ENCODE results near the gene CACNA2D3.

CACNA2D3 gene

DNA sequence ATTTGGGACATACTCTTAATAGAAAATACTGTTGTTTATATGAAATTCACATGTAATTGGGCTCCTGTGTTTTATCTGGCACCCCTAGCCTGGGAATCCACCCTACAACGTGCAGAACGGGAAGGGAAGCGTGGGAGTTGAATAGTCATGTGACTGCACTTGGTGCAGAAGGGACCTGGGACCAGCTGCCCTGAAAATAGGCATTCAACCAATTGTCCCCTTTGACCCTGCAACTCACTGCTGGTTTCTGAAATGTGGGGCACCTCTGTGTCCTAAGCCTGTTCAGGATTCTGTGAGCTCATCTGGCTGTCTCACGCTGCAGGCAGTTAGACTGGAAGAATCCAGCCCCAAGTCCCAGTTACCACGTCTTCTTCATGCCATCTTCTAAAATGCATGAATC is 79.7 kb downstream of the CACNA2D3 start:
- TF ChIP-seq FOXP2 (optimal IDR thresholded peaks at IDR 0.05; ENCODE audit: borderline replicate concordance, extremely low read depth, extremely low read length, insufficient read depth): no peak
- TF ChIP-seq, protein P1, sequence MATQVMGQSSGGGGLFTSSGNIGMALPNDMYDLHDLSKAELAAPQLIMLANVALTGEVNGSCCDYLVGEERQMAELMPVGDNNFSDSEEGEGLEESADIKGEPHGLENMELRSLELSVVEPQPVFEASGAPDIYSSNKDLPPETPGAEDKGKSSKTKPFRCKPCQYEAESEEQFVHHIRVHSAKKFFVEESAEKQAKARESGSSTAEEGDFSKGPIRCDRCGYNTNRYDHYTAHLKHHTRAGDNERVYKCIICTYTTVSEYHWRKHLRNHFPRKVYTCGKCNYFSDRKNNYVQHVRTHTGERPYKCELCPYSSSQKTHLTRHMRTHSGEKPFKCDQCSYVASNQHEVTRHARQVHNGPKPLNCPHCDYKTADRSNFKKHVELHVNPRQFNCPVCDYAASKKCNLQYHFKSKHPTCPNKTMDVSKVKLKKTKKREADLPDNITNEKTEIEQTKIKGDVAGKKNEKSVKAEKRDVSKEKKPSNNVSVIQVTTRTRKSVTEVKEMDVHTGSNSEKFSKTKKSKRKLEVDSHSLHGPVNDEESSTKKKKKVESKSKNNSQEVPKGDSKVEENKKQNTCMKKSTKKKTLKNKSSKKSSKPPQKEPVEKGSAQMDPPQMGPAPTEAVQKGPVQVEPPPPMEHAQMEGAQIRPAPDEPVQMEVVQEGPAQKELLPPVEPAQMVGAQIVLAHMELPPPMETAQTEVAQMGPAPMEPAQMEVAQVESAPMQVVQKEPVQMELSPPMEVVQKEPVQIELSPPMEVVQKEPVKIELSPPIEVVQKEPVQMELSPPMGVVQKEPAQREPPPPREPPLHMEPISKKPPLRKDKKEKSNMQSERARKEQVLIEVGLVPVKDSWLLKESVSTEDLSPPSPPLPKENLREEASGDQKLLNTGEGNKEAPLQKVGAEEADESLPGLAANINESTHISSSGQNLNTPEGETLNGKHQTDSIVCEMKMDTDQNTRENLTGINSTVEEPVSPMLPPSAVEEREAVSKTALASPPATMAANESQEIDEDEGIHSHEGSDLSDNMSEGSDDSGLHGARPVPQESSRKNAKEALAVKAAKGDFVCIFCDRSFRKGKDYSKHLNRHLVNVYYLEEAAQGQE (IDR thresholded peaks at IDR 0.05; ENCODE audit: insufficient read depth in 1 of 2, low read depth in 2 of 2, low read length in 2 of 2): no peak
- no peak for TF ChIP-seq SIN3A (IDR thresholded peaks at IDR 0.05; ENCODE audit: borderline replicate concordance, insufficient read depth, low read length)
- TF ChIP-seq POLR2AphosphoS5 (IDR thresholded peaks at IDR 0.05; ENCODE audit: low read depth, low read length): no peak
- TF ChIP-seq TAF1 (IDR thresholded peaks at IDR 0.05; ENCODE audit: borderline replicate concordance, insufficient read depth, low read length): no peak

DNA sequence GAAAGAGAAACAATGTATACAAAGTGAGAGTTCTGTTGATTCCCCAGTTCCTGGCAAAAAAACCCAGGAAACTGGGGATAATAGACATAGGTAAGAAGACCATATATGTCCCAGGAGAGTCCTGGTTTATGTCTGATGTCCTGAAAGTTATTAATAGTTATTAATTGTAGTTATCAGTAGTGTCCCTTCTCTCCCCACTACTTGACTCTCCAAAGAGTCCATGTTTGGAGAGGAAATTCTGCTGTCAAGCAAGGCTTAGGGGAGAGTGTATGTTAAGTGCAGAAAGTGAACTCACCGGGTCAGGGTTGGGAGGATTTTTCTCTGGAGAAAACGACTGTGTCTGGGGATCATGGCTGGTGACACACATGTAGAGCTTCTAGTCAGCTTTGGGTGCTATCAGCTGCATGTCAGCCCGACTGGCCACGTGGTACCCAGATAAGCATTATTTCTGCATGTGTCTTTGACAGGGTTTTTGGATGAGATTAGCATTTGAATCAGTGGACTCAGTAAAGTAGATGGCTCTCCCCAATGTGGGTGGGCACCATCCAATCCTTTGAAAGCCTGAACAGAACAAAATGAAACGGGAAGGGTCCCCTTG is 80.4 kb downstream of the CACNA2D3 start:
- no peak for TF ChIP-seq POLR2AphosphoS5 (IDR thresholded peaks at IDR 0.05; ENCODE audit: low read depth, low read length)
- TF ChIP-seq FOXP2 (optimal IDR thresholded peaks at IDR 0.05; ENCODE audit: borderline replicate concordance, extremely low read depth, extremely low read length, insufficient read depth): no peak
- TF ChIP-seq TAF1 (IDR thresholded peaks at IDR 0.05; ENCODE audit: borderline replicate concordance, insufficient read depth, low read length): no peak
- no peak for TF ChIP-seq SIN3A (IDR thresholded peaks at IDR 0.05; ENCODE audit: borderline replicate concordance, insufficient read depth, low read length)
- TF ChIP-seq, protein P1 (IDR thresholded peaks at IDR 0.05; ENCODE audit: insufficient read depth in 1 of 2, low read depth in 2 of 2, low read length in 2 of 2): no peak

GRCh38 chr3:54206874-54207273 is 84.5 kb downstream of the CACNA2D3 start:
- TF ChIP-seq, protein P1 (IDR thresholded peaks at IDR 0.05; ENCODE audit: insufficient read depth in 1 of 2, low read depth in 2 of 2, low read length in 2 of 2): no peak
- no peak for TF ChIP-seq SIN3A (IDR thresholded peaks at IDR 0.05; ENCODE audit: borderline replicate concordance, insufficient read depth, low read length)
- TF ChIP-seq POLR2AphosphoS5 (IDR thresholded peaks at IDR 0.05; ENCODE audit: low read depth, low read length): no peak
- no peak for TF ChIP-seq TAF1 (IDR thresholded peaks at IDR 0.05; ENCODE audit: borderline replicate concordance, insufficient read depth, low read length)
- TF ChIP-seq FOXP2 (optimal IDR thresholded peaks at IDR 0.05; ENCODE audit: borderline replicate concordance, extremely low read depth, extremely low read length, insufficient read depth): no peak

DNA sequence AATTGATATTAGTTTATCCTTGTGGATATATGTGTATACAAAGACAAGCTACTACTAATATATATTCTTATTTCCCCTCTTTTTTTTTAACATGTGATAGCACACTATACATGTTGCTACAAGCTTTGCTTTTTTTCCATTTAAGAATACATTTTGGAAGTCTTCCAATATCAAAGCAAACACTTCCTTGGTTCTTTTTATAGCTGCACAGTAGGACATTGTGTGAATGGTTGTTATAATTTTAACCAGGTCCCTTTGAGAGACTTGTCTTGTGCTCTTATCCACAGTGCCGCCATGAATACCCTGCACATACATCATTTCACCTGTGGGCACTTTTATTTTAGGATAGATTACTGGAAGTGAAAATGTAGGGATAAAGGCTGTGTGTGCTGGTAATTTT is 88.7 kb downstream of the CACNA2D3 start:
- TF ChIP-seq, protein P1 (IDR thresholded peaks at IDR 0.05; ENCODE audit: insufficient read depth in 1 of 2, low read depth in 2 of 2, low read length in 2 of 2): no peak
- TF ChIP-seq SIN3A (IDR thresholded peaks at IDR 0.05; ENCODE audit: borderline replicate concordance, insufficient read depth, low read length): no peak
- TF ChIP-seq FOXP2 (optimal IDR thresholded peaks at IDR 0.05; ENCODE audit: borderline replicate concordance, extremely low read depth, extremely low read length, insufficient read depth): no peak
- TF ChIP-seq TAF1 (IDR thresholded peaks at IDR 0.05; ENCODE audit: borderline replicate concordance, insufficient read depth, low read length): no peak
- TF ChIP-seq POLR2AphosphoS5 (IDR thresholded peaks at IDR 0.05; ENCODE audit: low read depth, low read length): no peak
